GM12878 (cell line): ENCODE data around the gene BIRC3. TPM values are rescaled to one million over a fixed set of nuclear protein-coding genes. Genes with fewer than 3 reads are reported as not detected.

Experiments
- ATAC-seq: fragments of 200-7000 bp; cut with Tn5 transposase; 3 replicates; pipeline ENCODE4 v1.9.1; 2020; ENCODE audit warnings: mild to moderate bottlenecking, moderate library complexity
- BruUV-seq: library from RNA; stranded (reverse); fragments of 400-500 nt; replicated peaks from 2 replicates; lab custom pipeline; 2021; lab: Mats Ljungman, UMichigan
- CTCF ChIA-PET: fragments of 300-600 bp; sonication (Branson Sonifier 250); formaldehyde crosslinking; extraction: SDS; loops from one replicate; lab custom pipeline; 2021; ENCODE audit warnings: inconsistent platforms; lab: Yijun Ruan, JAX
- POLR2A ChIA-PET: fragments of 350-600 bp; formaldehyde crosslinking; extraction: SDS; loops from one replicate; lab custom pipeline; 2021; ENCODE audit warnings: inconsistent platforms; lab: Charles Lee
- RAD21 ChIA-PET: fragments of 300-600 bp; sonication (Branson Sonifier 250); formaldehyde crosslinking; loops from one replicate; lab custom pipeline; 2023; ENCODE audit warnings: antibody characterized with exemption; ENCODE audit not compliant: unreplicated experiment; lab: Charles Lee
- SMC1A ChIA-PET: fragments of 300-600 bp; sonication (Branson Sonifier 250); formaldehyde crosslinking; loops from one replicate; lab custom pipeline; 2023; ENCODE audit not compliant: unreplicated experiment, uncharacterized antibody; lab: Charles Lee
- DNase-seq: peaks from one replicate; pipeline ENCODE4 v3.0.0-alpha.2; 2011; ENCODE audit warnings: low read depth, low spot score
- FAIRE-seq: peaks from 3 replicates; lab custom pipeline; 2011; peaks lifted over from hg19 to GRCh38; lab: Jason Lieb, UNC
- H2AFZ ChIP-seq: 2 replicates; pipeline ENCODE4 v1.6.0; 2011; ENCODE audit warnings: low read depth, low read length, control low read depth; ENCODE audit not compliant: control insufficient read depth
- H3K27ac ChIP-seq: 2 replicates; pipeline ENCODE4 v1.5.1; 2011; ENCODE audit warnings: control low read depth; ENCODE audit not compliant: control insufficient read depth, insufficient read depth
- H3K27me3 ChIP-seq, 2 experiments: replicated peaks in 1 of 2; 2 replicates each; pipeline versions ENCODE4 v1.6.0 to v1.6.1; 2011; ENCODE audit warnings: low read length in 1 of 2; ENCODE audit not compliant: control insufficient read depth in 2 of 2, insufficient read depth in 2 of 2
- H3K36me3 ChIP-seq, 2 experiments: 2 replicates each; pipeline ENCODE4 v1.5.1; 2011; ENCODE audit warnings: low read length in 1 of 2; ENCODE audit not compliant: control insufficient read depth in 2 of 2, insufficient read depth in 2 of 2
- H3K4me1 ChIP-seq: 2 replicates; pipeline ENCODE4 v1.6.1; 2011; ENCODE audit warnings: mild to moderate bottlenecking, low read length, moderate library complexity, mixed read lengths; ENCODE audit not compliant: control insufficient read depth, insufficient read depth
- H3K4me2 ChIP-seq: 2 replicates; pipeline ENCODE4 v1.6.0; 2011; ENCODE audit warnings: control low read depth; ENCODE audit not compliant: control insufficient read depth, insufficient read depth
- H3K4me3 ChIP-seq: fragments of 200-600 bp; sonication (generic); 2 replicates; pipeline ENCODE4 v1.5.1; 2016
- H3K79me2 ChIP-seq: 2 replicates; pipeline ENCODE4 v1.6.0; 2011; ENCODE audit warnings: low read length; ENCODE audit not compliant: control insufficient read depth, insufficient read depth
- H3K9ac ChIP-seq: 2 replicates; pipeline ENCODE4 v1.8.0; 2011; ENCODE audit warnings: low read length, control low read depth, mixed read lengths; ENCODE audit not compliant: control insufficient read depth, insufficient read depth
- H3K9me3 ChIP-seq: replicated peaks from 3 replicates; pipeline ENCODE4 v1.5.1; 2011; ENCODE audit warnings: mild to moderate bottlenecking, low read length; ENCODE audit not compliant: control insufficient read depth, insufficient read depth
- H4K20me1 ChIP-seq: 2 replicates; pipeline ENCODE4 v1.6.0; 2011; ENCODE audit not compliant: control insufficient read depth, insufficient read depth
- CHD2 ChIP-seq: IDR thresholded peaks from 2 replicates; pipeline ENCODE4 v1.6.1; 2011; ENCODE audit warnings: low read depth, low read length, improper control_type of control experiment, borderline replicate concordance
- GABPA ChIP-seq: IDR thresholded peaks from 2 replicates; pipeline ENCODE4 v1.6.1; 2014; ENCODE audit warnings: antibody characterized with exemption, low read depth, mild to moderate bottlenecking, inconsistent platforms
- PAX8 ChIP-seq: fragments of 450-650 bp; IDR thresholded peaks from 2 replicates; pipeline ENCODE4 v1.6.1; 2017; ENCODE audit warnings: mild to moderate bottlenecking, moderate library complexity
- POLR2AphosphoS2 ChIP-seq: IDR thresholded peaks from 2 replicates; pipeline ENCODE4 v1.6.1; 2011; ENCODE audit warnings: low read depth, mild to moderate bottlenecking, low read length, improper control_type of control experiment, moderate library complexity
- POLR2AphosphoS5 ChIP-seq: IDR thresholded peaks from 2 replicates; pipeline ENCODE4 v1.6.1; 2011; ENCODE audit warnings: mild to moderate bottlenecking, low read length, inconsistent platforms
- RUNX3 ChIP-seq: IDR thresholded peaks from 2 replicates; pipeline ENCODE4 v1.6.1; 2012; ENCODE audit warnings: low read length, inconsistent platforms
- SIN3A ChIP-seq: IDR thresholded peaks from 2 replicates; pipeline ENCODE4 v1.6.1; 2012; ENCODE audit warnings: low read depth, low read length, improper control_type of control experiment
- SRF ChIP-seq, 2 experiments: IDR thresholded peaks; 2 replicates each; pipeline ENCODE4 v1.6.1; 2011; ENCODE audit warnings: low read depth in 2 of 2, low read length in 2 of 2, mild to moderate bottlenecking in 1 of 2, moderate library complexity in 1 of 2
- WRNIP1 ChIP-seq: IDR thresholded peaks from 2 replicates; pipeline ENCODE4 v1.6.1; 2011; ENCODE audit warnings: low read depth, low read length, improper control_type of control experiment, borderline replicate concordance
- WGBS: methylation state at CpG from one replicate; pipeline ENCODE4 v1.1.6; 2016; ENCODE audit warnings: low lambda C conversion rate; ENCODE audit not compliant: insufficient replicate concordance, insufficient coverage; ENCODE audit errors: missing lambda C conversion rate; 5-methylcytosine and 5-hydroxymethylcytosine counted together
- in situ Hi-C: fragments of 300-500 bp; cut with MboI; formaldehyde crosslinking; loops from 9 replicates; pipeline ENCODE4 v1.14.3; 2018; ENCODE audit warnings: mixed read lengths
- intact Hi-C: fragments of 100-400 bp; cut with micrococcal nuclease; formaldehyde crosslinking; loops from one replicate; pipeline ENCODE4 v1.14.2; 2022; ENCODE audit not compliant: unreplicated experiment
- polyA plus RNA-seq, 11 experiments: library from polyadenylated mRNA; depleted of rRNA in 4 of 11; unstranded in 6 of 11; stranded (reverse) in 5 of 11; fragments of >200 nt; fragmentation: Nextera tagmentation in 4 of 11; fragmentation: Illumina TruSeq in 1 of 11; extraction: Ambion mirVana in 4 of 11; extraction: Trizol in 1 of 11; gene quantifications; 1 replicate in 1 of 11; 2 replicates in 10 of 11; pipeline versions ENCODE4 v1.2.1 to v1.2.3, GENCODE V29; 2011 to 2016; ENCODE audit warnings: inconsistent platforms in 2 of 11, missing spikeins in 2 of 11, low read depth in 1 of 11
- total RNA-seq, 4 experiments: library from RNA; depleted of rRNA in 3 of 4; stranded (reverse); fragments of >200 nt in 3 of 4; fragmentation: Illumina TruSeq in 1 of 4; extraction: Trizol in 1 of 4; gene quantifications; 2 replicates each; pipeline versions ENCODE4 v1.2.1 to v1.2.3, GENCODE V29; 2013 to 2021
- TF ChIP-seq, protein P1 (sequence below): fragments of 450-650 bp; IDR thresholded peaks from 2 replicates; pipeline ENCODE4 v1.6.1; 2016; ENCODE audit warnings: mild to moderate bottlenecking
- TF ChIP-seq, protein P2 (sequence below): fragments of 450-650 bp; IDR thresholded peaks from 2 replicates; pipeline ENCODE4 v1.6.1; 2014; ENCODE audit warnings: mild to moderate bottlenecking
- TF ChIP-seq, protein P3 (sequence below): fragments of 450-650 bp; IDR thresholded peaks from 2 replicates; pipeline ENCODE4 v1.6.1; 2017; ENCODE audit warnings: mild to moderate bottlenecking, low read depth, inconsistent platforms; ENCODE audit not compliant: poor library complexity, severe bottlenecking
- TF ChIP-seq, protein P4 (sequence below): fragments of 450-650 bp; IDR thresholded peaks from 2 replicates; pipeline ENCODE4 v1.6.1; 2016; ENCODE audit warnings: mild to moderate bottlenecking

The BIRC3 gene
- total and polyA plus RNA-seq, 10 of the 15 experiments (the other 5 are each of a cell fraction or from before 2014, with no cell fraction given) = 42.1 to 351 (median 83.7) TPM

DNA sequence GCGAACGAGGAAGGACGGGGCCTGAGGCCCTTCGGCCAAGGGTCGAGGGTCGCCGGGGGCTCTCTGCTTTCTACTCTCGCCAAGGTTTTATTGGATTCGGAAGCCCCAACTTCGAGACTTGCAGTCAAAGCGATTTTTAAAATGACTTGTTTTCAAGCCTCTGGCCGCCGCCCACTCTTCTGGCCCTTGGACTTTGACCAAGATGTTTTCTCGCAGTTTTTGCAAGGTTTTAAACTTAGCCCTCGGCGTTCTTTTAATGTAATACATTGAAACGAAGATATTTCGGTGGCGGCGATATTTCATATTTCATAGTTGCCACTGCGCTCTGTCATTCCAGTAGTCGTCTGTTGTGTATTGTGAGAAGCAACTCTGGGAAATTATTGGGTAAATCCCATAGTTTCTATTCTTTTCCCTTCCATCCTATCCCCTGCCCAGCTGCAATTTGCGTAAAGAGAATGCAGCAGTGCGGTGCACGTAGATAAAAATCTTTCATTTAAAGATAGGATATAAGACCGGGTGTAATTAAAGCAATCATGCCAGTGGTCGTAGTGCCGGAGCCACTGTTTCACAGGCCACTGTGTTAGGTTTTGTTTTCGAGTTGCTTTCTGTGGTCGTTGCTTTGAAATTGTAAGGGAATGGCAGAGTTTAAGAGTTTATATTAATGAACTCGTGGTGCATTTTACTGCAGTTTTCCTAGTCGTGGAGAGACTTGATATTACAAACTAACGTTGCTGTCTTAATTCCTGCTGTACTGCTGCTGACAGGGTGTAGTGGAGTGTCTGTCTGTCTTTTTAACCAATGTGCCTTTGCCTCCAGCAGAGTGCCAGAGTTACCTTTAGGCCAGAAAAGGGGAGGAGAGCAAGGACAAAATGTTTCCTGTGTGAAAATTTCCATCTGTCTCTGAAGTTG is 30.4 kb downstream of the BIRC3 start:
- FAIRE-seq (peak; percentile 13), ATAC-seq (peak; percentile 45), DNase-seq (no peak)
- peak overlapping the region; percentile 95 for H2AFZ ChIP-seq
- peak overlapping the region; percentile 96 for H3K27ac ChIP-seq
- intact Hi-C loops (loop anchor here (1.0 to 2.0 kb wide), 3 partner anchors 30 to 148 kb away; partner anchors contain the start of gene BIRC3), in situ Hi-C loops (no loop called here)
- H4K20me1 ChIP-seq = no peaks in the 10 kb centered on the region
- H3K27me3 ChIP-seq = no peaks in the 10 kb centered on the region
- WGBS = 2% methylated on average over 33 of the region's 33 CpGs
- peak overlapping the region; percentile 96 for H3K9ac ChIP-seq
- no peaks in the 10 kb centered on the region for H3K36me3 ChIP-seq
- ChIA-PET CTCF (interaction anchor here (0.6 to 4.2 kb wide), 8 partner anchors 12 to 405 kb away, joined by 3 to 49 read pairs (median 20); no protein-coding TSS in a partner anchor), POLR2A (interaction anchor here (1.1 to 2.3 kb wide), 3 partner anchors 10 to 196 kb away, joined by 3 to 5 read pairs (median 4); no protein-coding TSS in a partner anchor), SMC1A (interaction anchor here (0.6 to 4.0 kb wide), 10 partner anchors 12 to 287 kb away, joined by 3 to 51 read pairs (median 9); no protein-coding TSS in a partner anchor), RAD21 (interaction anchor here (1.3 to 10.4 kb wide), 8 partner anchors 12 to 319 kb away, joined by 3 to 308 read pairs (median 5); no protein-coding TSS in a partner anchor)
- H3K4me2 ChIP-seq = peak overlapping the region; percentile 92
- H3K9me3 ChIP-seq = no peaks in the 10 kb centered on the region; the same call in 1 of the 3 replicates
- H3K79me2 ChIP-seq = peaks cover 36% of the 10 kb centered on the region
- TSS peak; percentile 65 for BruUV-seq
- peak overlapping the region; percentile 77 for H3K4me3 ChIP-seq
- no peak for TF ChIP-seq POLR2AphosphoS2
- 0 out of 2 replicates have a peak, but pooled peaks have one; percentile 24 for TF ChIP-seq SIN3A
- peak; percentile 22; the same call in 1 of the 2 replicates for TF ChIP-seq POLR2AphosphoS5
- TF ChIP-seq PAX8 = 0 out of 2 replicates have a peak, but pooled peaks have one; percentile 52
- TF ChIP-seq, protein P1, sequence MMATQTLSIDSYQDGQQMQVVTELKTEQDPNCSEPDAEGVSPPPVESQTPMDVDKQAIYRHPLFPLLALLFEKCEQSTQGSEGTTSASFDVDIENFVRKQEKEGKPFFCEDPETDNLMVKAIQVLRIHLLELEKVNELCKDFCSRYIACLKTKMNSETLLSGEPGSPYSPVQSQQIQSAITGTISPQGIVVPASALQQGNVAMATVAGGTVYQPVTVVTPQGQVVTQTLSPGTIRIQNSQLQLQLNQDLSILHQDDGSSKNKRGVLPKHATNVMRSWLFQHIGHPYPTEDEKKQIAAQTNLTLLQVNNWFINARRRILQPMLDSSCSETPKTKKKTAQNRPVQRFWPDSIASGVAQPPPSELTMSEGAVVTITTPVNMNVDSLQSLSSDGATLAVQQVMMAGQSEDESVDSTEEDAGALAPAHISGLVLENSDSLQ = peak; percentile 59
- 0 out of 2 replicates have a peak, but pooled peaks have one; percentile 63 for TF ChIP-seq WRNIP1
- peak; percentile 25; the same call in 1 of the 2 replicates for TF ChIP-seq RUNX3
- TF ChIP-seq CHD2 = no peak
- TF ChIP-seq, protein P2, sequence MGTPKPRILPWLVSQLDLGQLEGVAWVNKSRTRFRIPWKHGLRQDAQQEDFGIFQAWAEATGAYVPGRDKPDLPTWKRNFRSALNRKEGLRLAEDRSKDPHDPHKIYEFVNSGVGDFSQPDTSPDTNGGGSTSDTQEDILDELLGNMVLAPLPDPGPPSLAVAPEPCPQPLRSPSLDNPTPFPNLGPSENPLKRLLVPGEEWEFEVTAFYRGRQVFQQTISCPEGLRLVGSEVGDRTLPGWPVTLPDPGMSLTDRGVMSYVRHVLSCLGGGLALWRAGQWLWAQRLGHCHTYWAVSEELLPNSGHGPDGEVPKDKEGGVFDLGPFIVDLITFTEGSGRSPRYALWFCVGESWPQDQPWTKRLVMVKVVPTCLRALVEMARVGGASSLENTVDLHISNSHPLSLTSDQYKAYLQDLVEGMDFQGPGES = no peak
- no peak for TF ChIP-seq SRF (IDR thresholded peaks at IDR 0.05; ENCODE audit: low read depth in 2 of 2, low read length in 2 of 2)
- TF ChIP-seq, protein P3, sequence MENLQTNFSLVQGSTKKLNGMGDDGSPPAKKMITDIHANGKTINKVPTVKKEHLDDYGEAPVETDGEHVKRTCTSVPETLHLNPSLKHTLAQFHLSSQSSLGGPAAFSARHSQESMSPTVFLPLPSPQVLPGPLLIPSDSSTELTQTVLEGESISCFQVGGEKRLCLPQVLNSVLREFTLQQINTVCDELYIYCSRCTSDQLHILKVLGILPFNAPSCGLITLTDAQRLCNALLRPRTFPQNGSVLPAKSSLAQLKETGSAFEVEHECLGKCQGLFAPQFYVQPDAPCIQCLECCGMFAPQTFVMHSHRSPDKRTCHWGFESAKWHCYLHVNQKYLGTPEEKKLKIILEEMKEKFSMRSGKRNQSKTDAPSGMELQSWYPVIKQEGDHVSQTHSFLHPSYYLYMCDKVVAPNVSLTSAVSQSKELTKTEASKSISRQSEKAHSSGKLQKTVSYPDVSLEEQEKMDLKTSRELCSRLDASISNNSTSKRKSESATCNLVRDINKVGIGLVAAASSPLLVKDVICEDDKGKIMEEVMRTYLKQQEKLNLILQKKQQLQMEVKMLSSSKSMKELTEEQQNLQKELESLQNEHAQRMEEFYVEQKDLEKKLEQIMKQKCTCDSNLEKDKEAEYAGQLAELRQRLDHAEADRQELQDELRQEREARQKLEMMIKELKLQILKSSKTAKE = peak; percentile 22
- 0 out of 2 replicates have a peak, but pooled peaks have one; percentile 10 for TF ChIP-seq GABPA
- TF ChIP-seq, protein P4, sequence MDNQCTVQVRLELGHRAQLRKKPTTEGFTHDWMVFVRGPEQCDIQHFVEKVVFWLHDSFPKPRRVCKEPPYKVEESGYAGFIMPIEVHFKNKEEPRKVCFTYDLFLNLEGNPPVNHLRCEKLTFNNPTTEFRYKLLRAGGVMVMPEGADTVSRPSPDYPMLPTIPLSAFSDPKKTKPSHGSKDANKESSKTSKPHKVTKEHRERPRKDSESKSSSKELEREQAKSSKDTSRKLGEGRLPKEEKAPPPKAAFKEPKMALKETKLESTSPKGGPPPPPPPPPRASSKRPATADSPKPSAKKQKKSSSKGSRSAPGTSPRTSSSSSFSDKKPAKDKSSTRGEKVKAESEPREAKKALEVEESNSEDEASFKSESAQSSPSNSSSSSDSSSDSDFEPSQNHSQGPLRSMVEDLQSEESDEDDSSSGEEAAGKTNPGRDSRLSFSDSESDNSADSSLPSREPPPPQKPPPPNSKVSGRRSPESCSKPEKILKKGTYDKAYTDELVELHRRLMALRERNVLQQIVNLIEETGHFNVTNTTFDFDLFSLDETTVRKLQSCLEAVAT = peak; percentile 33; the same call in 1 of the 2 replicates
- H3K4me1 ChIP-seq = no peaks in the 10 kb centered on the region
